K562 (cell line): Measurements from ENCODE around the gene CARD8. TPM values are rescaled to one million over a fixed set of nuclear protein-coding genes. Genes with fewer than 3 reads are reported as not detected.

Experiments
- ADNP ChIP-seq: fragments of 200-800 bp; sonication (Bioruptor generic); IDR thresholded peaks from 2 replicates; pipeline ENCODE4 v1.6.1; 2016; ENCODE audit warnings: missing genetic modification characterization, missing compliant biosample characterization
- DLX4 ChIP-seq: fragments of 250-450 bp; sonication (Bioruptor Pico); IDR thresholded peaks from 2 replicates; pipeline ENCODE4 v1.6.1; 2021; ENCODE audit warnings: mild to moderate bottlenecking
- HNRNPL ChIP-seq: fragments of 200-400 bp; formaldehyde crosslinking; IDR thresholded peaks from 2 replicates; pipeline ENCODE4 v1.6.1; 2017; ENCODE audit warnings: low read depth, mild to moderate bottlenecking, low read length
- MAFF ChIP-seq: IDR thresholded peaks from 2 replicates; pipeline ENCODE4 v1.6.1; 2012; ENCODE audit warnings: low read length, improper control_type of control experiment
- MAFG ChIP-seq: fragments of 450-650 bp; conservative IDR thresholded peaks from 2 replicates; pipeline ENCODE4 v1.6.1; 2016; ENCODE audit warnings: missing genetic modification characterization, missing compliant biosample characterization
- MBD2 ChIP-seq: sonication (generic); IDR thresholded peaks from 2 replicates; pipeline ENCODE4 v1.6.1; 2016; ENCODE audit warnings: low read depth, borderline replicate concordance
- PHF8 ChIP-seq: fragments of 200-600 bp; sonication (generic); IDR thresholded peaks from 2 replicates; pipeline ENCODE4 v1.6.1; 2012; ENCODE audit warnings: mixed run types, mild to moderate bottlenecking, inconsistent platforms, low read length, moderate library complexity, borderline replicate concordance
- POU5F1 ChIP-seq: fragments of 150-350 bp; IDR thresholded peaks from 2 replicates; pipeline ENCODE4 v1.6.1; 2014; ENCODE audit warnings: borderline replicate concordance, low read length, low read depth, mild to moderate bottlenecking; ENCODE audit not compliant: partially characterized antibody
- RAD21 ChIP-seq, 2 experiments: fragments of 250-450 bp in 1 of 2; fragments of 450-650 bp in 1 of 2; sonication (Bioruptor Pico) in 1 of 2; formaldehyde crosslinking in 1 of 2; IDR thresholded peaks in 1 of 2; conservative IDR thresholded peaks in 1 of 2; 2 replicates each; pipeline versions ENCODE4 v1.4.0 to v1.8.0; 2020 to 2022; ENCODE audit warnings: mild to moderate bottlenecking in 2 of 2, moderate library complexity in 1 of 2
- SMAD2 ChIP-seq: fragments of 150-350 bp; IDR thresholded peaks from 2 replicates; pipeline ENCODE4 v1.6.1; 2014; ENCODE audit warnings: low read depth, mild to moderate bottlenecking, low read length
- XRCC3 ChIP-seq: fragments of 450-650 bp; IDR thresholded peaks from 2 replicates; pipeline ENCODE4 v1.6.1; 2017; ENCODE audit warnings: mild to moderate bottlenecking, moderate library complexity
- ZFP36 ChIP-seq: fragments of 150-350 bp; IDR thresholded peaks from 2 replicates; pipeline ENCODE4 v1.6.1; 2018; ENCODE audit warnings: low read length, low read depth; ENCODE audit not compliant: partially characterized antibody
- ZNF165 ChIP-seq: fragments of 250-450 bp; sonication (Bioruptor Pico); IDR thresholded peaks from 2 replicates; pipeline ENCODE4 v1.4.0; 2020; ENCODE audit warnings: borderline replicate concordance
- ZNF384 ChIP-seq: IDR thresholded peaks from 2 replicates; pipeline ENCODE4 v1.6.1; 2012; ENCODE audit warnings: low read depth, low read length, improper control_type of control experiment
- polyA plus RNA-seq, 8 experiments: library from polyadenylated mRNA; depleted of rRNA in 4 of 8; stranded (reverse) in 5 of 8; unstranded in 3 of 8; fragments of >200 nt; fragmentation: Nextera tagmentation in 2 of 8; fragmentation: Illumina TruSeq in 1 of 8; extraction: Ambion mirVana in 2 of 8; extraction: Trizol in 1 of 8; gene quantifications; 2 replicates each; pipeline versions ENCODE4 v1.2.1 to v1.2.3, GENCODE V29; 2011 to 2014; ENCODE audit warnings: inconsistent platforms in 1 of 8, missing spikeins in 1 of 8
- total RNA-seq, 7 experiments: library from RNA; depleted of rRNA in 6 of 7; stranded (reverse); fragments of >200 nt in 6 of 7; fragmentation: Illumina TruSeq in 2 of 7; extraction: Trizol in 2 of 7; gene quantifications; 2 replicates each; pipeline versions ENCODE4 v1.2.1 to v1.2.3, GENCODE V29; 2011 to 2021; ENCODE audit warnings: low replicate concordance in 1 of 7
- TF ChIP-seq, protein P1 (sequence below), 2 experiments: IDR thresholded peaks; 2 replicates each; pipeline ENCODE4 v1.6.1; 2012; ENCODE audit warnings: improper control_type of control experiment in 2 of 2, low read depth in 2 of 2, low read length in 2 of 2, borderline replicate concordance in 1 of 2
- TF ChIP-seq, protein P2 (sequence below): fragments of 200-800 bp; sonication (Bioruptor generic); IDR thresholded peaks from 2 replicates; pipeline ENCODE4 v1.6.1; 2016; ENCODE audit warnings: missing genetic modification characterization, missing compliant biosample characterization
- TF ChIP-seq, protein P3 (sequence below): fragments of 250-450 bp; sonication (Bioruptor Pico); IDR thresholded peaks from 2 replicates; pipeline ENCODE4 v1.5.0; 2020; ENCODE audit warnings: mild to moderate bottlenecking

CARD8 gene
- total and polyA plus RNA-seq, 9 of the 15 experiments (the other 6 are each of a cell fraction or from before 2014, with no cell fraction given), result 11.5 to 26.4 (median 20.8) TPM

DNA sequence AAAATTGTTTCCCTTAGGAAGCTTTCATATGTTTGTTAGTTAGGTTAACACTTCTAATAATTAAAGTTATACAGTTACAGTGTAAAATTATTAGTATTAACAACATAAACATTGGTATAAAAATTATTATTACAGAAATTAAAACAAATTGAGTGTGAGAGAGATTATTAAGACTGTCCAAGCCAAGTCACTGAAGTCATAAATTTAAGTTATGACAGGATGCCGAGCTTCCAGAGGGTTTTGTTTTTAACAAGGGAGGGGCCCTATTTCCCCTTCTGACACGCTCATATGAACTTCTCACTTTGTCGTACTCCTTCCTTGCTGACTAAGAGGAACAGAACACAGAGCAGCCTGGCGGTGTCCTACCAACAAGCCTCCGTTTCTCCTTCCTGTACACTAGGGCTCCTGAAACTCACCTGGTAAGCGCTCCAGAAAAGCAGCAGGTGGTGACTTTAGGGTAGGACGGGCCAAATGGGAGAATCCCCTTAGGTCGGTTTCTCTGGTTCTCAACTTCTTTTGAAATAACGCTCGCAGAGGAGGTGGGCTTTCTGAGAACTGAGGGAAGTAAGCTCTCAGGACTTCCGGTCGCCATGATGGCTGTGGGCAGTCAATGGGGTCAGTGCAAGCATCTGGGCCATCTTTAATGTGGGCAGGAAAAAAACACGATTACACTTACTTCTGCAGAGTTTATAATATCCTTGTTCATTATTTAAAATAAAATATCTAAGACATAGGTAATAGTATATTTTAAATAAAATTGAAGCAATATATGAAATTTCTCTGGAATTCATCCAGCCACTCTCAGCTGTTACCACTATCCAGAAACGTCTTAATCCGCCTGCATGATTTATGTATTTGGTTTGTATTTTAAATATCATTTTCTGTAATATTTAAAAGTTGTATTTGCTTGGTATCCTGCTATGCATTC is at the start of gene CARD8 (continued):
- TF ChIP-seq, protein P1, sequence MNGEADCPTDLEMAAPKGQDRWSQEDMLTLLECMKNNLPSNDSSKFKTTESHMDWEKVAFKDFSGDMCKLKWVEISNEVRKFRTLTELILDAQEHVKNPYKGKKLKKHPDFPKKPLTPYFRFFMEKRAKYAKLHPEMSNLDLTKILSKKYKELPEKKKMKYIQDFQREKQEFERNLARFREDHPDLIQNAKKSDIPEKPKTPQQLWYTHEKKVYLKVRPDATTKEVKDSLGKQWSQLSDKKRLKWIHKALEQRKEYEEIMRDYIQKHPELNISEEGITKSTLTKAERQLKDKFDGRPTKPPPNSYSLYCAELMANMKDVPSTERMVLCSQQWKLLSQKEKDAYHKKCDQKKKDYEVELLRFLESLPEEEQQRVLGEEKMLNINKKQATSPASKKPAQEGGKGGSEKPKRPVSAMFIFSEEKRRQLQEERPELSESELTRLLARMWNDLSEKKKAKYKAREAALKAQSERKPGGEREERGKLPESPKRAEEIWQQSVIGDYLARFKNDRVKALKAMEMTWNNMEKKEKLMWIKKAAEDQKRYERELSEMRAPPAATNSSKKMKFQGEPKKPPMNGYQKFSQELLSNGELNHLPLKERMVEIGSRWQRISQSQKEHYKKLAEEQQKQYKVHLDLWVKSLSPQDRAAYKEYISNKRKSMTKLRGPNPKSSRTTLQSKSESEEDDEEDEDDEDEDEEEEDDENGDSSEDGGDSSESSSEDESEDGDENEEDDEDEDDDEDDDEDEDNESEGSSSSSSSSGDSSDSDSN (IDR thresholded peaks at IDR 0.05; ENCODE audit: borderline replicate concordance in 1 of 2, low read depth in 2 of 2, low read length in 2 of 2), result no peak
- TF ChIP-seq ZNF384, result peak; percentile 79
- no peak for TF ChIP-seq ADNP
- TF ChIP-seq HNRNPL, result no peak
- TF ChIP-seq DLX4 (CRISPR knock-in tag), result no peak
- TF ChIP-seq, protein P2, sequence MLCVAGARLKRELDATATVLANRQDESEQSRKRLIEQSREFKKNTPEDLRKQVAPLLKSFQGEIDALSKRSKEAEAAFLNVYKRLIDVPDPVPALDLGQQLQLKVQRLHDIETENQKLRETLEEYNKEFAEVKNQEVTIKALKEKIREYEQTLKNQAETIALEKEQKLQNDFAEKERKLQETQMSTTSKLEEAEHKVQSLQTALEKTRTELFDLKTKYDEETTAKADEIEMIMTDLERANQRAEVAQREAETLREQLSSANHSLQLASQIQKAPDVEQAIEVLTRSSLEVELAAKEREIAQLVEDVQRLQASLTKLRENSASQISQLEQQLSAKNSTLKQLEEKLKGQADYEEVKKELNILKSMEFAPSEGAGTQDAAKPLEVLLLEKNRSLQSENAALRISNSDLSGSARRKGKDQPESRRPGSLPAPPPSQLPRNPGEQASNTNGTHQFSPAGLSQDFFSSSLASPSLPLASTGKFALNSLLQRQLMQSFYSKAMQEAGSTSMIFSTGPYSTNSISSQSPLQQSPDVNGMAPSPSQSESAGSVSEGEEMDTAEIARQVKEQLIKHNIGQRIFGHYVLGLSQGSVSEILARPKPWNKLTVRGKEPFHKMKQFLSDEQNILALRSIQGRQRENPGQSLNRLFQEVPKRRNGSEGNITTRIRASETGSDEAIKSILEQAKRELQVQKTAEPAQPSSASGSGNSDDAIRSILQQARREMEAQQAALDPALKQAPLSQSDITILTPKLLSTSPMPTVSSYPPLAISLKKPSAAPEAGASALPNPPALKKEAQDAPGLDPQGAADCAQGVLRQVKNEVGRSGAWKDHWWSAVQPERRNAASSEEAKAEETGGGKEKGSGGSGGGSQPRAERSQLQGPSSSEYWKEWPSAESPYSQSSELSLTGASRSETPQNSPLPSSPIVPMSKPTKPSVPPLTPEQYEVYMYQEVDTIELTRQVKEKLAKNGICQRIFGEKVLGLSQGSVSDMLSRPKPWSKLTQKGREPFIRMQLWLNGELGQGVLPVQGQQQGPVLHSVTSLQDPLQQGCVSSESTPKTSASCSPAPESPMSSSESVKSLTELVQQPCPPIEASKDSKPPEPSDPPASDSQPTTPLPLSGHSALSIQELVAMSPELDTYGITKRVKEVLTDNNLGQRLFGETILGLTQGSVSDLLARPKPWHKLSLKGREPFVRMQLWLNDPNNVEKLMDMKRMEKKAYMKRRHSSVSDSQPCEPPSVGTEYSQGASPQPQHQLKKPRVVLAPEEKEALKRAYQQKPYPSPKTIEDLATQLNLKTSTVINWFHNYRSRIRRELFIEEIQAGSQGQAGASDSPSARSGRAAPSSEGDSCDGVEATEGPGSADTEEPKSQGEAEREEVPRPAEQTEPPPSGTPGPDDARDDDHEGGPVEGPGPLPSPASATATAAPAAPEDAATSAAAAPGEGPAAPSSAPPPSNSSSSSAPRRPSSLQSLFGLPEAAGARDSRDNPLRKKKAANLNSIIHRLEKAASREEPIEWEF (CRISPR knock-in tag), result no peak
- peak; percentile 82 for TF ChIP-seq MAFF
- peak; percentile 85 for TF ChIP-seq MAFG
- no peak for TF ChIP-seq ZFP36
- no peak for TF ChIP-seq SMAD2
- no peak for TF ChIP-seq POU5F1
- TF ChIP-seq XRCC3, result no peak
- TF ChIP-seq, protein P3, sequence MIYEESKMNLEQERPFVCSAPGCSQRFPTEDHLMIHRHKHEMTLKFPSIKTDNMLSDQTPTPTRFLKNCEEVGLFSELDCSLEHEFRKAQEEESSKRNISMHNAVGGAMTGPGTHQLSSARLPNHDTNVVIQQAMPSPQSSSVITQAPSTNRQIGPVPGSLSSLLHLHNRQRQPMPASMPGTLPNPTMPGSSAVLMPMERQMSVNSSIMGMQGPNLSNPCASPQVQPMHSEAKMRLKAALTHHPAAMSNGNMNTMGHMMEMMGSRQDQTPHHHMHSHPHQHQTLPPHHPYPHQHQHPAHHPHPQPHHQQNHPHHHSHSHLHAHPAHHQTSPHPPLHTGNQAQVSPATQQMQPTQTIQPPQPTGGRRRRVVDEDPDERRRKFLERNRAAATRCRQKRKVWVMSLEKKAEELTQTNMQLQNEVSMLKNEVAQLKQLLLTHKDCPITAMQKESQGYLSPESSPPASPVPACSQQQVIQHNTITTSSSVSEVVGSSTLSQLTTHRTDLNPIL (CRISPR knock-in tag), result no peak
- 0 out of 4 replicates have a peak, but pooled peaks of 1 of the 2 experiments have one; percentile 3 for TF ChIP-seq RAD21 (CRISPR knock-in tag; conservative IDR thresholded peaks at IDR 0.05 in 1 of 2, IDR thresholded peaks at IDR 0.05 in 1 of 2)
- TF ChIP-seq ZNF165 (CRISPR knock-in tag), result no peak
- TF ChIP-seq PHF8, result peak; percentile 96
- TF ChIP-seq MBD2, result peak; percentile 63; the same call in 1 of the 2 replicates
